ENCODE data around the gene ZMYND8.
"Not testable (repeated sequence)": the region's sequence is repeated elsewhere in the genome, so short reads cannot be mapped to it uniquely, and the experiment has no call there.

The ZMYND8 gene

GRCh38 chr20:47263080-47263464 lies 93.4 kb downstream of the ZMYND8 start:
- no peak for DNase-seq

GRCh38 chr20:47262365-47263013 lies 94.0 kb downstream of the ZMYND8 start:
- no peak for DNase-seq

GRCh38 chr20:47262008-47262364 lies 94.5 kb downstream of the ZMYND8 start:
- no peak for DNase-seq

- not testable (repeated sequence) for DNase-seq
These were observed 95.2 kb downstream of the ZMYND8 start for GRCh38 chr20:47261161-47261774.

- DNase-seq, result not testable (repeated sequence)
These were observed 95.9 kb downstream of the ZMYND8 start for GRCh38 chr20:47260540-47261126.

- no peak for DNase-seq
These were observed 97.5 kb downstream of the ZMYND8 start for GRCh38 chr20:47258745-47259695.

GRCh38 chr20:47257771-47258170 lies 98.7 kb downstream of the ZMYND8 start:
- no peak for DNase-seq

GRCh38 chr20:47257256-47257655 lies 99.2 kb downstream of the ZMYND8 start:
- no peak for DNase-seq

- no peak for DNase-seq
These were observed 99.7 kb downstream of the ZMYND8 start for GRCh38 chr20:47256668-47257236.

- DNase-seq, result no peak
These were observed 102.6 kb downstream of the ZMYND8 start for GRCh38 chr20:47253872-47254271.

- no peak for DNase-seq
These were observed 103.6 kb downstream of the ZMYND8 start for GRCh38 chr20:47252879-47253307.

GRCh38 chr20:47251154-47252020 lies 105.1 kb downstream of the ZMYND8 start:
- DNase-seq, result no peak

GRCh38 chr20:47250360-47250759 lies 106.1 kb downstream of the ZMYND8 start:
- no peak for DNase-seq

GRCh38 chr20:47249913-47250312 lies 106.6 kb downstream of the ZMYND8 start:
- no peak for DNase-seq

- no peak for DNase-seq
These were observed 108.0 kb downstream of the ZMYND8 start for GRCh38 chr20:47248448-47248966.

GRCh38 chr20:47247972-47248371 lies 108.5 kb downstream of the ZMYND8 start:
- DNase-seq, result no peak

- DNase-seq, result no peak
These were observed 110.3 kb downstream of the ZMYND8 start for GRCh38 chr20:47246061-47246777.

- DNase-seq, result not testable (repeated sequence)
These were observed 111.3 kb downstream of the ZMYND8 start for GRCh38 chr20:47245166-47245565.

GRCh38 chr20:47244451-47244850 lies 112.0 kb downstream of the ZMYND8 start:
- no peak for DNase-seq

- no peak for DNase-seq
These were observed 112.8 kb downstream of the ZMYND8 start for GRCh38 chr20:47243532-47244305.

Data from activated naive CD4-positive, alpha-beta T cell treated with Interleukin-2 at 50 U/mL for 16 hours (primary cell).